Measurements from ENCODE around the gene SASH1.

Gene SASH1

GRCh38 chr6:148525453-148525852, 182.8 kb downstream of the SASH1 start:
- no peak for DNase-seq

- DNase-seq: no peak
These were observed 183.5 kb downstream of the SASH1 start for GRCh38 chr6:148526145-148526544.

- no peak for DNase-seq
These were observed 185.7 kb downstream of the SASH1 start for GRCh38 chr6:148528292-148528691.

GRCh38 chr6:148529010-148529409, 186.4 kb downstream of the SASH1 start:
- DNase-seq: no peak

DNA sequence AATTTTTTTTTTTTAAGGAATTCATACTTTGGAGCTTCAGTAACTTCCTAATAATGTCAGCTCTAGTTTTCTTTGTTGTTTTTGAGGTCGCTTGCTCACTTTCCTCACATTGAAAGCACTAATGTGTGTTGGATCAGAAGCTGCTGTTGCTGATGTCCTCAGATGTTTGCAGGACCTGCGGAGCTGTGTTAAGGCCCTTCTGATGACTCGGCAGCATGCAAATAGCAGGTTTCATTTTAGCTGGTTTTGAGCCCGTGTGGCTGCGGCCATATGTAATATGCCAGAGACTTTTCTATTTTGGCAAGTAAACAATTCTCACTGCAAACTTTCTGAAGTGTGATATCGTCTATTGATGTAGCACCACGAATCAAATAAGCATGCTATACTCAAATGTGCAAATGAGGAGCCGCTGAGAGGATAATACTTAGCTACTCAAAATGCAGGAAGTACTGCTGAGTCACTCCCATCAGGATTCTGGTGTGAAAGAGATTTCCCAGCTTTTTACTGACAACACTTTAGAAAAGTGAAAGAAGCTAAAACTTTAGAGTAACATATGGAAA, 187.8 kb downstream of the SASH1 start:
- DNase-seq: no peak

DNA sequence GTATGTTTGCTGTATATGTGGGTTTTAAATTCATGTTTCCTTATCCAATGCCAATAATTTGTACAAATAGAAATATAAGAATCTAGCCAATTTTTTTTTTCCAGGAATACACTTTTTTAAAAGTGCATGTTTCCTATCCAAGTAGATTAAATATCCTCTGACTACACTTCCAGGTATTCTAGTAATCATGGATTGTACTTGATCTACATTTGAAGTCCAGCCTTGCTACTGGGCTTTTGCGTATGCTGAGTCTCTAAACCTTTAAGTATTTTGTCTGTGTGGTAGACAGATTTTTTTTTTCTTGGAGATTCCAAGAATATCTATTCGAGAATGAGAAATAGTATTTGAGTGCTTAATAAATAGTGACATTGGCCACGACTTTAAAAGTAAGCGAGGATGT, 188.3 kb downstream of the SASH1 start:
- DNase-seq: no peak

GRCh38 chr6:148532698-148533097, 190.1 kb downstream of the SASH1 start:
- DNase-seq: no peak

DNA sequence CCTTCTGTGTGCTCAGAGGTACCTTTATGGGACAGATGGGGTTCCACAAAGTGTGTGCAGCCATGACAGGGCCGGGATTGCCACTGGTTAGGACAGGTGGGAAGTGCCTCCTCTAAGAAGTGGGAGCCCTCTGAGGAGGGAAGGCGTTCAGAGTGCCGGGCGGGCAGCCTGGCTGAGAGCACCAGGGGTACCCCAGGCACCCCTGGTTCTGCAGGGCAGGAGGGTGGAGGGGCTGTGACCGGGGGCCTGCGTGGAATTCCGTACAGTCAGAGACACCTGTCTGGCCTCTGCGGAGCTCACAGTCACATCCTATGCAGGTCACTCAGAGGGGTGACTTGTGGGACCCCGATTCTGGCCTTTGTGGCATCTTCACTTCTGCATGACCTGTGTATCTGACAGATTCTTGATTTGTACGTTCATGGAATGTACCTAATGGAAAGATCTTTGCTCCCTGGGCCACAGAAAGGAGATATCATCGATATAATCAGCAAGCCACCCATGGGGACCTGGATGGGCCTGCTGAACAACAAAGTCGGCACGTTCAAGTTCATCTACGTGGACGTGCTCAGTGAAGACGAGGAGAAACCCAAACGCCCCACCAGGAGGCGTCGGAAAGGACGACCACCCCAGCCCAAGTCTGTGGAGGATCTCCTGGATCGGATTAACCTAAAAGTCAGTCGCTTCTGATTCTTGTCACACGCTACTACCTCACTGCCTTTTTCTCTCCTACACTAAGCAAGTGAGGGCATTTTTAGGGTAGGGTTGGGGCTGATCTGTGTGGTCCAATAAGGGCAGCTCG, 190.9 kb downstream of the SASH1 start:
- DNase-seq: no peak

DNA sequence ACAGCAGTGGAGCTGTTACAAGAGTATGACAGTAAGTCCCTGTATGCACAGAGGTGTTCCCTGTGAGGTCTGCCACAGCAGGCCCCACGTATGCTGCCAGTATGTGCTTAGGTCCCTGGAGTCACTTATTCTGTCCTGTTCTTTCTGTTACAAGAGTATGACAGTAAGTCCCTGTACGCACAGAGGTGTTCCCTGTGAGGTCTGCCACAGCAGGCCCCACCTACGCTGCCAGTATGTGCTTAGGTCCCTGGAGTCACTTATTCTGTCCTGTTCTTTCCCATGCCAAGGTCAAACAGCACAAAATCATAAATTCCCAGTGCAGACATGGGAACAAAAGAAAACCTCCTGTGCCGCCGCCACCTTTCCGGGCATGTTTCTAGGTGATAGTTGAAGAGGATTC, 192.2 kb downstream of the SASH1 start:
- DNase-seq: no peak

- DNase-seq: no peak
These were observed 192.7 kb downstream of the SASH1 start for GRCh38 chr6:148535381-148535780.

- DNase-seq: no peak
These were observed 193.3 kb downstream of the SASH1 start for GRCh38 chr6:148535976-148536375.

GRCh38 chr6:148538261-148539190, 195.9 kb downstream of the SASH1 start:
- no peak for DNase-seq

GRCh38 chr6:148543540-148543939, 200.9 kb downstream of the SASH1 start:
- no peak for DNase-seq

DNA sequence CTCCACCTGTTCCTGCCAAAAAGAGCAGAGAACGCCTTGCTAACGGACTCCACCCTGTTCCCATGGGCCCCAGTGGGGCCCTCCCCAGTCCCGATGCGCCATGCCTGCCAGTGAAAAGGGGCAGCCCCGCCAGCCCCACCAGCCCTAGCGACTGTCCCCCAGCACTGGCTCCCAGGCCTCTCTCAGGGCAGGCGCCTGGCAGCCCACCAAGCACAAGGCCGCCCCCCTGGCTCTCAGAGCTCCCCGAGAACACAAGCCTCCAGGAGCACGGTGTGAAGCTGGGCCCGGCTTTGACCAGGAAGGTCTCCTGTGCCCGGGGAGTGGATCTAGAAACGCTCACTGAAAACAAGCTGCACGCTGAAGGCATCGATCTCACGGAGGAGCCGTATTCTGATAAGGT, 201.8 kb downstream of the SASH1 start:
- no peak for DNase-seq

- no peak for DNase-seq
These were observed 203.3 kb downstream of the SASH1 start for GRCh38 chr6:148545901-148546300.

DNA sequence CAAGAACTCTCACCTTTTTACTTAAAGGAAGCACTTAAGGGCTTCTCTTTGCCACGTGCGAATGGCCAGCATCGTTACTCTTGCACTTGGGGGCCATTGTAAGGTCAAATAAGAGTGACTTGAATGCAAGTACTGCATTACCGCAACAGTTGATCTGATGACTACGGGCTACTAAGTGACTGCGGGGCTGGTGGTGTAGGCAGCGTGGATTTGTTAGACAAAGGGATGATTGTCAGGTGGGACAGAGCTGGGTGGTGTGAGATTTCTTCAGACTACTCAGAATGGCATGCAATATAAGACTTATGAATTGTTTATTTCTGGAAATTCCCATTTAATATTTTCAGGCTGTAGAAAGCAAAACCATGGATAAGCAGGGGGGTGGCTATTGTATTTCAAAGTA, 204.5 kb downstream of the SASH1 start:
- DNase-seq: no peak

GRCh38 chr6:148548065-148548748, 205.6 kb downstream of the SASH1 start:
- no peak for DNase-seq

GRCh38 chr6:148548749-148549140, 206.1 kb downstream of the SASH1 start:
- no peak for DNase-seq

GRCh38 chr6:148550569-148550968, 207.9 kb downstream of the SASH1 start:
- peak; percentile 81 for DNase-seq

DNA sequence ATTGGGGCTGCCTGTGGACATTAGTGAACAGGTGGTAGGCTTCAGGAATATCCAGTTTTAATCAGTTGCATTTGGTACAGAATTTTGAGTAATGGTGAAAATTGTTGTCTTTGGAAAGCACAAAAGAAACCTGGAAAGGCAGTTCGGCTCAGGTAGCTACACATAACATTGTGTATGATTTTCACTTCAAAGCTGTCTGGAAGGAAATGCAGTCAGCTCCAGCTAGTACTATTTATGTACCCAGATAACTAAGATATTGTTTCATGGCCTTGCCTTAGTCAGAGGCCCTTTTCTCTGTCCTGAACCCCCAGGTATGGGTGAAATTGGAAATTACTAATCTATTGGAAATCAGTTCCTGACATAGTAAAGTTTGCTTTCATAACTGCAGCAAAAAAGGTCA, 208.6 kb downstream of the SASH1 start:
- no peak for DNase-seq

GRCh38 chr6:148556410-148556809, 213.8 kb downstream of the SASH1 start:
- DNase-seq: peak; percentile 62

DNA sequence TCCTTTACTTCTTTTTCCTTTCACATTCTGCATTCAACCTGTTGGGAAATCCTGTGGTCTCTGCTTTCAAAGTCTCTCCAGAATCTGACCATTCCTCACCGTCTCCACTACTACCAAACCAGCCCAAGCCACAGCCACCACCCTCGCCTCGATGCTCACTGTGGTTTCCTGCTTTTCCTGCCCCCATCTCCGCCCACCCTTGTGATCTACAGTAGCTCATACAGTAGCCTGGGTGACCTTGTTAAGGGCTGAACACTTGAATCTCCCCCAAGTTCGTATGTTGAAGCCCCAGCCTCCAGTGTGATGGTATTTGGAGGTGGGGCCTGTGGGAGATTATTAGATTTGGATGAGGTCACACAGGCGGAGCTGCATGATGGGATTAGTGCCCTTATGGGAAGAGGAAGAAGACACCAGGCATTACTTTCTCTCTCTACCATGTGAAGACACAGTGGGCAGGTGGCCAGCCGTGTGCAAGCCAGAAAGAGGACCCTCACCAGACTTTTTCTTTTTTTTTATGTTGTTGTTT, 215.2 kb downstream of the SASH1 start:
- peak; percentile 90 for DNase-seq

Measured in MV-4-11 (cell line).